Body of pancreas (tissue), 4 donors: ENCODE measurements around the gene BTBD18.

Experiments
- CTCF ChIP-seq, 7 experiments: fragments of 450-650 bp in 4 of 7; fragments of 200-600 bp in 3 of 7; sonication (generic) in 3 of 7; IDR thresholded peaks; one replicate each; pipeline ENCODE4 v1.5.1; 2016 to 2019; ENCODE audit warnings: antibody characterized with exemption in 7 of 7
- POLR2A ChIP-seq, 3 donors: fragments of 450-650 bp; IDR thresholded peaks; one replicate each; pipeline ENCODE4 v1.6.1; 2016; ENCODE audit warnings: antibody characterized with exemption in 3 of 3, mild to moderate bottlenecking in 2 of 3

DNA sequence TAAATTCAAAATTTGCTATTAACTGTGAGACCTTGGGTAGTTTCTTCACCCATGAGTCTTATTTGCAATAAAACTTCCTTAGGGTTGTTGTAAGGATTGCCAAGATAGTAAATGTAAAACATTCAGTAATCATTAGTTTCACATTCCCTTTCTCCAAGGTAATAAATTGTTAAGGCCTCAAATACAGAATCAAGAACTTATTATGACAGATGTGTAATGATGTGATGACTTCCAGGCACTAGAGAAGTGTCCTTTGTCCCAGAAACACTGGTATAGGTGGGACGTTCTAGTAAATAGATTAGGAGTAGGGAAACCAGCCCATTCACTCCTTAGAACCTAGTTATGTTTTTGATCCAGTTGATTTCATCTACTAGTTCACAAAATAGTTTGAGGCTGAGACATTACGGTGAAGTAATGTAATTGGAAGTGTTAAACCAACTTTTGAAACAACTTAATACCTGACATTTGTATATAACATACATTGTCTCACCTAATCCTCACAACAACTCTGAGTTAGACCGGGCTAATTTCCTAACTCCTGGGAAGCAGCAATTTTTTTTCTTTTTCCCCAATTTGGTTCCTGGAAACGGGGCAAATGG, 35.5 kb upstream of the BTBD18 start:
- TF ChIP-seq CTCF (IDR thresholded peaks at IDR 0.05) (no peak), POLR2A (IDR thresholded peaks at IDR 0.05) (no peak)
